C4-2B (cell line): Measurements from ENCODE around the gene RSAD2.
A peak's percentile ranks its signal among the peaks of the same experiment; 100 is the strongest.

Source experiments
- H3K27ac ChIP-seq: fragments of 450-650 bp; 2 replicates; pipeline ENCODE4 v1.5.1; 2017
- ZFX ChIP-seq: fragments of 450-650 bp; IDR thresholded peaks from 2 replicates; pipeline ENCODE4 v1.6.1; 2017
- TF ChIP-seq, protein P1 (sequence below): fragments of 450-650 bp; conservative IDR thresholded peaks from 2 replicates; pipeline ENCODE4 v1.5.1; 2017; ENCODE audit warnings: mild to moderate bottlenecking

RSAD2 gene

DNA sequence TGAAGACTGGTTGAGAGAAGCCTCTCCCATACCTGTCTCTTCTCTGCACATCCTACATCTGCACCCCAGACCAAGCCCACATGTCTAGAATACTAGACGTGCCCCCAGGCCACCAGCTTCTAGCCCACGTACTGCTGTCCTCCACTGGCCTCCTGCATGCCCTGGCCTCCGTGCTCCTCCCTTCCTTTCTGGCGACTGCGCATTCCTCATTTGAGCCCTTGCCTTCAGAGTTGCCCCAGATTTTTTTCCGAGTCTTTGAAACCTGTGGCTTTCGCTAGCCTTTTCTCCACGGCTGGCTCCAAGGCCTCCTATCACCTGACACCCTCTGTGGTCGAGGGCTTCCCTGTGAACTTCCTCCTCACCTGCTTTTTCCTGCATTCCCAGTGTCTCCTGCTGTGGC lies 50.9 kb downstream of the RSAD2 start:
- TF ChIP-seq, protein P1, sequence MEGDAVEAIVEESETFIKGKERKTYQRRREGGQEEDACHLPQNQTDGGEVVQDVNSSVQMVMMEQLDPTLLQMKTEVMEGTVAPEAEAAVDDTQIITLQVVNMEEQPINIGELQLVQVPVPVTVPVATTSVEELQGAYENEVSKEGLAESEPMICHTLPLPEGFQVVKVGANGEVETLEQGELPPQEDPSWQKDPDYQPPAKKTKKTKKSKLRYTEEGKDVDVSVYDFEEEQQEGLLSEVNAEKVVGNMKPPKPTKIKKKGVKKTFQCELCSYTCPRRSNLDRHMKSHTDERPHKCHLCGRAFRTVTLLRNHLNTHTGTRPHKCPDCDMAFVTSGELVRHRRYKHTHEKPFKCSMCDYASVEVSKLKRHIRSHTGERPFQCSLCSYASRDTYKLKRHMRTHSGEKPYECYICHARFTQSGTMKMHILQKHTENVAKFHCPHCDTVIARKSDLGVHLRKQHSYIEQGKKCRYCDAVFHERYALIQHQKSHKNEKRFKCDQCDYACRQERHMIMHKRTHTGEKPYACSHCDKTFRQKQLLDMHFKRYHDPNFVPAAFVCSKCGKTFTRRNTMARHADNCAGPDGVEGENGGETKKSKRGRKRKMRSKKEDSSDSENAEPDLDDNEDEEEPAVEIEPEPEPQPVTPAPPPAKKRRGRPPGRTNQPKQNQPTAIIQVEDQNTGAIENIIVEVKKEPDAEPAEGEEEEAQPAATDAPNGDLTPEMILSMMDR: no peak
- no peak for TF ChIP-seq ZFX
- H3K27ac ChIP-seq: peak overlapping the region; percentile 69

DNA sequence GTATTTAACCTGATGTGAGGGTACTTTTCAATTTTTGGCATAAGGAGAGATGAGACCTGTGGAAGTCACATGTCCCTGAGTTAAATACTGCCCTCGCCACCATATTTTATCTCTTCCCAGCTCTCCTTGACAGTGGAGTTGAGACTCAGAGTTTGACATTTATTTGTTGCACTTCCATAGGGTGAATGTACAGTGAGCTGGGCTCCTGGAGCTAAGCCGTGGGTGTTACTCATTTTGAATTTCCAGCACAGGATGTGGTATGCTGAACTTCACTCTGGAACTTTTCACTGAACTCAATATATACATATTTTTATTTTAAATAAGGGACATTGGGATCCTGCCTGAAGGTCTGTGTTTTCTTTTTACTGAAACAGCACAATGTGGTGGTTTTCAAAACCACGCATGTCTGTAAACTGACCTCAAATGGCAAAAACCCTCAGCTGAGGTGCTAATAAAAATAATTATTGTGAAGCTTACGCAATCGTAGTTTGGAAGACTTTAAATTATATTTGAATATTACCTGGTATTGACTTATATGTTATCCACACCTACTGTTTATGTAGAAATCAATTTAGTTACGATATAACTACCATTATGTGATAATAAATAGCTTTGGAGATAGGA lies 51.7 kb downstream of the RSAD2 start:
- TF ChIP-seq, protein P1: no peak
- no peak for TF ChIP-seq ZFX
- no peak overlapping the region for H3K27ac ChIP-seq

DNA sequence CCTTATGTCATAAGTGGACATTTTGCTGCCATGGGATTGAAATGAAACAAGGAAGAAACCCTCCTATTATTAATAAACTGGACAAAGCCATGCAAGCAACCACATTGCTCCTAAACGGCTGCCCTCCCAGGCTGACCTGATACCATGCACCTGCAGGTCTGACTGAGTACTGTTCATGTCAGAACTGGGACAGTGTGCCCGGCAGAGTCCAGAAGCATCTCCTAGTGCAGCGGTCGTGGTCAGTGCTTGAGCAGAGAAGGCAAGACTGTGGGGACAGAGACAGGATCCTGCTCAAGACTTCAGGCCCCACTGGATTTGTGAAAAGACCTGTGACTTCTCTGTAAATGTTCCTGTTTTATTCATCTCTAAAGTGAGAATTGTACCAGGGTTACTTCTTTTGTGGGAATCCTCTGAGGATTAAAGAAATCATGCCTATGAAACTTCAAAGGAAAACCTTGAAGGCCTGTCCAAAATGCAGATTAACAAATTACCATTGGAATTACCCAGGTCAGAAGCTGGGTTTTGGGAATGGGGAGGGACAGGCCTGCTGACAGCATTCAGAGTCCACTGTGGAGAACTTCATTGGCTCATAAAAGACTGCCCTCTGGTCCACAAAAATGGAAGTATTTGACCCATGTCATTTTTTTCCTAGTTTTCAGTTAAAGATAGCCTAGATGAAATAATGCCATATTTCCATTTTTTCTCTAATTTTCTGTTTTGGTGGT lies 53.5 kb downstream of the RSAD2 start:
- H3K27ac ChIP-seq: no peak overlapping the region

DNA sequence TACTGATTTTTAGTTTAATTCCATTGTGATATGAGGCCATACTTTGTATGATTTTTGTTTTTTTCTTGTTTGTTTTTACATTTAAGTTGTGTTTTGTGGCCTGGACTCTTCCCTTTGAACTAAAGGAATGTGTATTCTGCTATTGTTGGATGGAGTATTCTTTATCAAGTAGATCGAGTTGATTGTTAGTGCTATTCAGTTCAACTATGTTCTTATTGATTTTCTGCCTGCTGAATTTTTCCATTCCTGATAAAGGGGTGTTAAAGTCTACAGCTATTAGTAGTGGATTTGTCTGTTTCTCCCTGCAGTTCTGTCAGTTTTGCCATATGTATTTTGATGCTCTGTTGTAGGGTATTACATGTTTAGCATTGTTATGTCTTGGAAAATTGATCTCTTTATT lies 54.2 kb downstream of the RSAD2 start:
- no peak overlapping the region for H3K27ac ChIP-seq
- TF ChIP-seq ZFX: no peak
- TF ChIP-seq, protein P1: no peak

More for the DNA sequence above, 53.5 kb downstream of the RSAD2 start:
- TF ChIP-seq, protein P1: no peak
- no peak for TF ChIP-seq ZFX

DNA sequence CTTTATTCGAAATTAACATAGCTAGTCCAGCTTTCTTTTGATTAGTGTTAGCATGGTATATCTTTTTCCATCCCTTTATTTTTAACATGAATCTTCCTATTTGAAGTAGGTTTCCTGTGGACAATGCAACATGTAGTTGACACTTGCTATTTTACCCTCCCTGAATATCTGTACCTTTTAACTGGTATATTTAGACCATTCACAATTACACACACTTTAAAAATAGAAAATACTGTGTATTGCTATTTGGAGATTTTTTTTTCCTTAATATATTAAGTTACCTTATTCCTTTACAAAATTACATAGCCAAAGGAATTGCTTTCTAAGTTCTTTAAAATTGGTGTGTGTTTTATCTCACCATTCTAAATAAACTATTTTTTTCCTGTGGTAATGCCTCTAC lies 54.6 kb downstream of the RSAD2 start:
- no peak overlapping the region for H3K27ac ChIP-seq
- no peak for TF ChIP-seq ZFX
- TF ChIP-seq, protein P1: no peak

DNA sequence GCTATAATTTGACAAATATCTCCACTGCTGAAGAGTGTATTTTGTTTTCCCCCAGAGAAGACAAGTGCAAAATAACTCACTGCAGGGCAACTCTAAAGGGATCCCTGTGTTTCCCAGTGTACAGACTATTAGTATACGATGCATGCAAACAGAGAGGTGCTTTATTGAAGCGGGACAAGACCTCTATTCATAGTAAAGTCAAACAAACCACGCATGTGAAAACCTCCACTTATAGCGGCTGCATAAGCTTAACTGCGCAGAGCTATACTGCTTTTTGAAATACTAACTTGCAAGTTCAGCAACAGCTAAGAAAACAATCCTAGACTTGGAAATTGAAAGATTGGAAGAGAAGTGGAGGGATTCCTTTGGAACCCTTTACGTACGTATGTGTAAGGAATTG lies 55.3 kb downstream of the RSAD2 start:
- H3K27ac ChIP-seq: no peak overlapping the region
- no peak for TF ChIP-seq ZFX
- TF ChIP-seq, protein P1: no peak

DNA sequence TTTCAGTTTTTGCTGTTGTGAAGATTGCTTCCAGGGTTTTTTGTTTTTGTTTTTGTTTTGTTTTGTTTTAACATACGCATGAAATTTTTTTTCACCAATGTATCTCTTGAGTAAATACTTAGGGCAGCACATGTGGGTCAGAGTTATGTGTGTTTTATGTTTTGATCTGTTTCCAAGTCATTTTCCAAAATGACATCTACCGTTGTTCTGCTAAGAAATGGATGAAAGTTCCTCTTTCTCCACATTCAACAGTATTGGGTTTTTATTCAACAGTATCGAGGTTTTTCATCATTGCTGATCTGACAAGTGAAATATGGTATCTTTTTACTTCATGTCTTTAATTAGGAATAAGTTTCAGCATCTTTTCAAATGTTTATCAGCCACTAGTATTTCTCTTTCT lies 56.3 kb downstream of the RSAD2 start:
- TF ChIP-seq, protein P1: no peak
- no peak for TF ChIP-seq ZFX
- no peak overlapping the region for H3K27ac ChIP-seq
